HG02943 (cell line): ENCODE data around the gene FAM83C.
"Not testable (repeated sequence)": the region's sequence is repeated elsewhere in the genome, so short reads cannot be mapped to it uniquely, and the experiment has no call there.

Source experiments
- ATAC-seq: cut with Tn5 transposase; IDR thresholded peaks from one replicate; pipeline ENCODE4 v1.9.1; 2021; ENCODE audit warnings: mild to moderate bottlenecking, low read depth, moderate library complexity; ENCODE audit not compliant: unreplicated experiment

Gene FAM83C

DNA sequence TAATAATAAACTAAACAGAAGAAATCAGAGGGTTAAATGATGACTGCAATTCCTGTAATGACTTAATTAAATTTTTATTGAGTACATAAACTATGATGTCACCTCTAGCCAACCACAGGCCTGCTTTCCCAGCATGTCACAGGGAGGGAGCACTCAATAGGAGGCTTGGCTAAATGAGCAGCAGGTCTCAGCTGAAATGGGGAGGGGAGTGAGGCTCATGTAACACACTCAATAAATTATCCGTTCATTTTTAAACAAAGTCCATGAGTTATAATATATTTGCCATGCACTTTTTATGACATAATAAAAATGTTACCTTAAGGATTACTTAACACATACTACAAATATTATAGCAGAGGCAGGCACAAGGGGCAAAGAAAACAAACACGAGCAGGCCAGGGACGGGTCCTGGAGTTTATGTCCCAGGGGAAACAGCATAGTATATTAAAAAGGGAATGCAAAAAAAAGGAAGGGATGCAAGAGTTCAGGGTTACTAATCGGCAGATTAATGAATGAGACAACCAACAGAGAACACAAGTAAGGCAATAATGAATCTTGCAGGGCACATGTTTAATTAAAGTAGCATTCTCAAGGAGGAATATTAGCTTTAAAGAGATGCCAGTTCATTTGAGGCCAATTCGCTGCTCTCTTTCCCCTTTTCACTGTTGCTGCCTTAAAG lies 27.1 kb upstream of the FAM83C start:
- no peak for ATAC-seq

DNA sequence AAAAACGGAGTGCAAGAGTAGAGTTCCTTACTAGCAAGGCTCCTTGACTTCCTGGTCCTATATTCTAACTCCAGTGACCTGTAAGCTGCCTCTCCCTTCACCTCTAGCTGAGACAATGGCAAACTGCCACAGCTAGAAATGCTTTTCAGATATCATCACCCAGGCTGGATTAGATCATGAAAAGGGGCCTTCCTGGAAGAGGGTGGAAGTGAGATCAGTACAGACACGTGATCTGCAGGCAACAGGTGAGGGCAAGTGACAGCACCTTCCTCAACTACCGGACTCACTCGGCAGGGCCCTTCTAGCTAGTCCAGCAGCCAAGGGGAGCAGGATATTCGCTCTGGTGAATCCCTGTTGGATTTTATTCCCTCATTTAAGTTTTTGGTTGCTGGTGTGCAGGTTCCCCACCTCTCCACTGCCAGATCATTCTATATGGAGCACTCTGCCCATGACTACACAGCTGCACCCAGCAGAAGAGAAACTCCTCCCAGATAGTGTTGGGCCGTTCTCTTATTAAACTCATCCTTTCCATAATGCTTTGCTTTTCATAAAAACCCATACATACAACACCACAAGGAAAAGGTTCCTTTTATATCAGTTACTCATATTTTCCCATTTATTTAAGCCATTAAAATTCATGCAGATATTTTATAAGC lies 26.4 kb upstream of the FAM83C start:
- ATAC-seq, result no peak

GRCh38 chr20:35317416-35318210 lies 25.4 kb upstream of the FAM83C start:
- no peak for ATAC-seq

GRCh38 chr20:35316086-35316485 lies 23.9 kb upstream of the FAM83C start:
- ATAC-seq, result no peak

DNA sequence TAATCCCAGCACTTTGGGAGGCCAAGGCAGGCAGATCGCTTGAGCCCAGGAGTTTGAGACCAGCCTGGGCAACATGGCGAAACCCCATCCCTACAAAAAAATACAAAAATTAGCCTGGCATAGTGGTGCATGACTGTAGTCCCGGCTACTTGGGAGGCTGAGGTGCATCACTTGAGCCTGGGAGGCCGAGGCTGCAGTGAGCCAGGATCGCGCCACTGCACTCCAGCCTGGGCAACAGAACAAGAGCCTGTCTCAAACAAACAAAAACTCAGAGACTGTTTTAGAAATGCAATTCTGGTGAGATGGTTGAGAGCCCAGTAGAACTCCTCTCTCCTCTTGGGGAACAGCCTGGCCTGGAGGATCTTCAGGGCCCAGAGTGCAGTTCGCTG lies 23.4 kb upstream of the FAM83C start:
- not testable (repeated sequence) for ATAC-seq

GRCh38 chr20:35314816-35315631 lies 22.8 kb upstream of the FAM83C start:
- ATAC-seq, result no peak

DNA sequence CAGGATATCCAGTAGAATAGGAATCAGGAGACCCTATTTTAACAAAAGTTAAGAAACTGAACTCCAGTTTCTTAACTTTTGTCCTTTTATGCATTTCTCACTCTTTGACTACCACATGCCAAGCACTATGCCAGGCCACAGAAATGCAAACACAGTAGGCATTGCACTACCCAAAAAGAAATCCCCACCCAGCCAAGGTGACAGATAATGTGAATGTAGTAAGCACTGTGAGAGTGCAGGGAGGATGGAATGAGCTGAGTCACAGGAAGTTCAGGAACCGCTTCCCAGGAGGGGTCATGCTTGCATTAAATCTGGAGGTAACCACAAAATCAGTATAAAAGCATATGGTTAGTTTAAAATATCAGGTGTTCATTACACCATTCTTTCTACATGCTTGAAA lies 20.1 kb upstream of the FAM83C start:
- no peak for ATAC-seq

DNA sequence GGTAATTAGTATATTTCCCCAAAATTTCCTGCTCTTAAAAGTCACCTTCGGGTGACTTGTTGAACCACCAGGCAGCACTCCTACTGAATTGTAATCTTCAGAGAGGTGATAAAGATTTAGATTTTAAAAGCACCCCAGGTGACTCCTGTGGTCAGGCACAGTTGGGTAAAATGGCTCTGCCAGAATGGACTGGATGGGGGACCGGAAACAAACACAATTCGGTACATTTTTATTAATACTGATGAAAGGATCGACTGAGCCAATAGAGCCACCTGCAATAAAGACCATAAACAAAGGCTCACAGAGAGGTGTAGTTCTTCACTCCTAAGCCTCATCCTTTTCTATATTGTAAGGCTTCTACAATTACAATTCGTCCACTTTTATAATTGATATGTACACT lies 19.6 kb upstream of the FAM83C start:
- no peak for ATAC-seq

DNA sequence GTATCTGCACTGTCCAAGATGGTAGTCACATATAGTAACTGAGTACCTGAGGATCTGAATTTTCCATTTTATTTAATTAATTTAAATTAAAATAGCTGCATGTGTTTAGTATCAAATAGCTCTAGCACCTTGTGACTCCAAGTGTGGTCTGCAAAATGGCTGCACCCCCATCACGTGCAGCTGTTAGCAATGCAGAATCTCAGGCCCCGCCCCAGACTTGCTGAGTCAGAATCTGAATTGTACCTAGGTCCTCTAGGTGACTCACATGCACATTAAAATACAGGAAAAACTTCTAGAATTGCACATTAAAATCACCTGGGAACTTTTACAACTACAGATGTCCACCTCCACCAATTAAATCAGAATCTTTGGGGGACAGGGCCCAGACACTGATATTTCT lies 19.2 kb upstream of the FAM83C start:
- no peak for ATAC-seq

- ATAC-seq, result no peak
These were observed 15.7 kb upstream of the FAM83C start for GRCh38 chr20:35307666-35308653.

- ATAC-seq, result no peak
These were observed 14.8 kb upstream of the FAM83C start for GRCh38 chr20:35306931-35307517.

- no peak for ATAC-seq
These were observed 13.7 kb upstream of the FAM83C start for GRCh38 chr20:35305682-35306556.

DNA sequence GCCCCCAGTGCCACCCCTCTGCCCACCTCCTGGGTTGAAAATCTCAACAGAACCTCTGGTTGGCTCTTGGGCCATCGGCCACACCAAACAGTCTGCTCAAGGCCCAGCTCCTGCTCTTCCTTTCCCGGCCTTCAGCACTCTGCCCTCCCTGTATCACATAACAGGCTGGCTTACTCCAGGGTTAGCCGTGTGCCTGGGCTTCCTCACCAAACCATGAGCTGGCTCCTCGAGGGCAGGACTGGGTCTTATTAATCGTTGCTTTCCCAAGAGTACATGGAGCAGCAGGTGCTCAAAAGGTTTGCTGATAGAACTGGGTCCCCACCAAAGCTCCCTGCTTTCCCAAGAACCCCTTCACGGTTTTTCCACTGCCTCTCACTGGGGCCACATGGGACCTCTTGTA lies 12.7 kb upstream of the FAM83C start:
- no peak for ATAC-seq

DNA sequence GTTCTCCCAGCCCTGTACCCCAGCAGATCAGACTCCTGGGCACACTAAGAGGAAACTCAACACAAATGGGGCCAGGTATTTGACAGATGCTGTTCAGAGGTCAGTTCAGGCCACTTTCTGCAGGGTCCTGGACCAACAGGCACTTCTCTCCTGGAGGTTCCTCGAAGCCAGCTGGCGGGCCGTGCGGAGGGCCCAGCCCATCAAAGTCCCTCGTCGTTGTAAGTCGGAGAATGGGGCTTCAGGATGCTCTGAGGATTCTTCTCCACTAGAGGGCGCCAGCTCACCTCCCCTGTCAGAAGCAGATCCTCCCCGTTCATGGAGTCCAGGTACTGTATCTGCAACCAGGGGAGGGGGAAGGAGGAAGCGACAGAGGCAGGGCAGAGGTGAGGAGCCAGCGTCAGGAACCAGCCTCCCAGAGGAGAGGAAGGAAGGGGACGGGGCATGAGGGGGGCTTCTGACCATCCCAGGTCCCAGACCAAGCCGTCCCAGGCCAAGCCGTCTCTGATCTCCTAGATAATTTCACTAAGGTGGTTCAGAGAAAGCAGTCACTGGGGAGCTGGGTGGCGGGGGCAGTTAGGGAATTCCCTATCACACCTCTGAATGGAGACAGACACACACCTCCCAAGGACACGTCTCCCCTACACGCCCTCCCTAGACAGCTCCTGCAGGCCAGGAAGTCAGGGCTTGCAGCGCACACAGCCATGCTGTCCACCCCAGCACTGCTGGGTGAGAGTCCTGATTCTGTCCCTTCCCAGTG lies 11.7 kb upstream of the FAM83C start:
- ATAC-seq, result no peak

DNA sequence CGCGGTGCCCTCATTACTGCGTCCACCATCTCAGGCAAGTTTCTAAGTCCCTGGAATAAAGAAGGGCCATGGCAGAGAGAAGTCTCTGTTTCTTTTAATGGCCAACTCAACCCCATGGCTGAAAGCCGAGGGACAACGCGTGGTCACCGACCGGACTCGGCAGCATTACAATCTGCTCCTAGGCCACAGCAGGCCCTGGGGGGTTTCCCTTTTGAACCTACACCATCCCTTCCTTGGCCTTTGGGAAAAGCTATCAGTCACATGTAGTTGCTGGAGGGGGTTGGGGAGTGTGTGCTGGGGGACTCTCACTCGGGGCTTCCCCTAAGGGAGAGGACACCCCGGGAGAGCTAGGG lies 11.1 kb upstream of the FAM83C start:
- no peak for ATAC-seq

DNA sequence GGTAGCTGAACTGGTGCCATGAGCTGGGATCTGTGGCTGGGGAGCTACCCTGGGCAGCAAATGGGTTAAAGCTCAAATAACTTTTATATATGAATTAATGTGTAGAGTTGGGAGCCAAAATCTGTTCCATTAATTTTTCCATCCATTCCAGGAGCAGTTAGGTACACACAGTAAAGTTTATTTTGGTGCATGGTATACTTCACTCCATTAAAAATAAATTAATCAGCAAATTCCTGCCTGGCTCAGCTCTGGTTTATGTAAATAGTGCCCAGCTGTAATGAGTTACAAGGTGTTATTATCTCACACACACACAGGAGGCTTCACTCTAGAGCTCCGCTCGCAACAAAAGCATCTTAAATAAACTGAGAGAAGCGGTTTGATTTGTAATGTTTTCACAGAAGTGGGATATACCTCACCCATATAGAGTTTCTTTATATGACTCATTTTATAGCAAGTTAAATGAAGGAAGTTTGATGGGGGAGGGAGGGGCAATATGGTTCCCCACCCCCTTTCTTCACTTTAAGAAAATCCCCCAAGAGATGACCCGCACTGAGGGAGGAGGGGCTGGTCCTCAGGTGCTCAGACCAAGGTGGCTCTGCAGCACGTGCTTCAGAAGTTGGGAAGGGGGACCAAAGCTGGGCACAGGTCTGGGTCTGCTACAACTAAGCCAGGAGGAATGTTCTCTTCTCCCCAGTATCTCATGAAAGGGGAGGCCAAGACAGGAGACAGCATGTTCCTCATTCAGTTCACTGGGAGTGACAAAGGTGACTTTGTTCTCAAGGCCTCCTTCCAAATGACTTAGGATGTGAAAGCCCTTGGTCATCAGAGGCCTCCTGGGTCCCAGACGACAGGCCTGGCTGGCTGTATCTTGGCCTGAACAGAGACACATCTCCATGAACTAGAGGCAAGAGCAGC lies 10.5 kb upstream of the FAM83C start:
- no peak for ATAC-seq

- no peak for ATAC-seq
These were observed 9.2 kb upstream of the FAM83C start for GRCh38 chr20:35301426-35301825.
